Type B pancreatic cell (in vitro differentiated cells): ENCODE measurements around the gene PRKG1. TPM values are rescaled to one million over a fixed set of nuclear protein-coding genes. Genes with fewer than 3 reads are reported as not detected.

ENCODE experiments used
- DNase-seq: peaks from one replicate; pipeline ENCODE4 v3.0.0; 2021; ENCODE audit warnings: mixed read lengths; ENCODE audit not compliant: unreplicated experiment; ENCODE audit errors: extremely low spot score
- H3K27ac Mint-ChIP-seq: 2 replicates; pipeline ENCODE4 v1.8.0; 2021; ENCODE audit warnings: mild to moderate bottlenecking, mixed read lengths
- H3K27me3 Mint-ChIP-seq: 2 replicates; pipeline ENCODE4 v1.8.0; 2021; ENCODE audit warnings: mixed read lengths
- H3K36me3 Mint-ChIP-seq: 2 replicates; pipeline ENCODE4 v1.8.0; 2021; ENCODE audit warnings: mixed read lengths
- H3K4me1 Mint-ChIP-seq: one replicate; pipeline ENCODE4 v1.8.0; 2021; ENCODE audit warnings: mixed read lengths; ENCODE audit not compliant: unreplicated experiment
- H3K4me3 Mint-ChIP-seq: 2 replicates; pipeline ENCODE4 v1.8.0; 2021; ENCODE audit warnings: mild to moderate bottlenecking, mixed read lengths
- H3K9me3 Mint-ChIP-seq: 2 replicates; pipeline ENCODE4 v1.8.0; 2021; ENCODE audit warnings: mixed read lengths
- CTCF ChIP-seq: fragments of 200-600 bp; sonication (generic); conservative IDR thresholded peaks from 2 replicates; pipeline ENCODE4 v1.5.0; 2021; ENCODE audit warnings: antibody characterized with exemption, mild to moderate bottlenecking
- total RNA-seq: library from RNA; stranded (reverse); gene quantifications from 2 replicates; pipeline ENCODE4 v1.2.1, GENCODE V29; 2021; ENCODE audit warnings: low replicate concordance

The PRKG1 gene
- total RNA-seq, 1 donor from 2014 or later: 12.3 TPM

DNA sequence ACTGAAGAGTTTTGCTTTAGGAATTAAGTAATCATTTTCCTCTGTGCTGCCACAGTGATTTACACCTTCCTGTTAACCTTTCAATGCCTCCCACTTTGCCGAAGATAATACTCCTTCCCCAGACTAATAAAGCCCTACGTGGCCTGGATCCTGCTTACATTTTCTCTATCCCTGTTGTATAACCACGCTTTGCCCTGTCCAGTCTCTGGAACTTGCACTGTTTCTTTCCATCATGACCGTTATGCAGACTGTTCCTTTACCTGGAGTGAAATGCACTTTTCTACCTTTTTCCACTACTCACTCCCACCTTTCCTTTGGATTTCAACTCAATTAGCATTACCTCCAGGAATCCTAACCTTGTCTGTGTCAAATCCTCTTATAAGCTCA is 154.4 kb downstream of the PRKG1 start:
- Mint-ChIP-seq H3K36me3 (no peaks in the 10 kb centered on the region), H3K4me1 (peaks cover 16% of the 10 kb centered on the region), H3K27me3 (no peaks in the 10 kb centered on the region), H3K9me3 (no peaks in the 10 kb centered on the region), H3K4me3 (no peak overlapping the region), H3K27ac (no peak overlapping the region)
- no peak for DNase-seq
- no peak for TF ChIP-seq CTCF

- H3K9me3 Mint-ChIP-seq: no peaks in the 10 kb centered on the region
- no peaks in the 10 kb centered on the region for H3K36me3 Mint-ChIP-seq
- H3K27me3 Mint-ChIP-seq: no peaks in the 10 kb centered on the region
- TF ChIP-seq CTCF: no peak
- no peak for DNase-seq
- H3K4me3 Mint-ChIP-seq: no peak overlapping the region
- peaks cover 16% of the 10 kb centered on the region for H3K4me1 Mint-ChIP-seq
- H3K27ac Mint-ChIP-seq: no peak overlapping the region
These were observed 156.7 kb downstream of the PRKG1 start for GRCh38 chr10:51230887-51231585.

DNA sequence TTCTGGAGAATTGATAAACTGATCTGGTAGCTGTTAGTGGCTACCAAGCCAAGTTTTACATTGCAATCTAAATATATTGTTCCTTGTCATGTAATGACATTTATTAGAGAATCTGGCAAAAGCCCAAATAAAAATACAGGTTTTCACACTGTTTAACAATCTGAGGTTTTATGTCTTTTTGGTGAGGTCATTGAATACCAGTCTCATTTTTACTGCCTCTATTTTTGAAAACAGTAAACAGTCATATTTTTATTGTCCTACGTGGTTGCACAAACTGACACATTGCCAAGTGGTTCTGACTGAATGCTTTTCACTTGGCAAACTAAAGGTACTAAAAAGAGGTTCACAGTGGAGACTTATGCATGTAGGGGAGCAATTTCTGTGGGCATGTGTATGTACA is 157.5 kb downstream of the PRKG1 start:
- TF ChIP-seq CTCF: no peak
- no peak overlapping the region for H3K4me3 Mint-ChIP-seq
- no peak for DNase-seq
- H3K27ac Mint-ChIP-seq: no peak overlapping the region
- no peaks in the 10 kb centered on the region for H3K36me3 Mint-ChIP-seq
- H3K27me3 Mint-ChIP-seq: no peaks in the 10 kb centered on the region
- H3K4me1 Mint-ChIP-seq: peaks cover 16% of the 10 kb centered on the region
- no peaks in the 10 kb centered on the region for H3K9me3 Mint-ChIP-seq

GRCh38 chr10:51233337-51234100 is 159.2 kb downstream of the PRKG1 start:
- Mint-ChIP-seq H3K4me3 (no peak overlapping the region), H3K27me3 (no peaks in the 10 kb centered on the region), H3K36me3 (no peaks in the 10 kb centered on the region), H3K4me1 (peaks cover 6% of the 10 kb centered on the region), H3K9me3 (peaks cover 4% of the 10 kb centered on the region), H3K27ac (no peak overlapping the region)
- TF ChIP-seq CTCF: no peak
- no peak for DNase-seq

GRCh38 chr10:51235865-51236264 is 161.6 kb downstream of the PRKG1 start:
- no peak for DNase-seq
- H3K4me3 Mint-ChIP-seq: no peak overlapping the region
- no peak overlapping the region for H3K27ac Mint-ChIP-seq
- no peak for TF ChIP-seq CTCF
- no peaks in the 10 kb centered on the region for H3K27me3 Mint-ChIP-seq
- no peaks in the 10 kb centered on the region for H3K36me3 Mint-ChIP-seq
- H3K4me1 Mint-ChIP-seq: no peaks in the 10 kb centered on the region
- H3K9me3 Mint-ChIP-seq: peaks cover 4% of the 10 kb centered on the region
